Panc1 (cell line): ENCODE results near the gene SENP7. TPM values are rescaled to one million over a fixed set of nuclear protein-coding genes. Genes with fewer than 3 reads are reported as not detected.
A peak's percentile ranks its signal among the peaks of the same experiment; 100 is the strongest.
"Not testable (repeated sequence)": the region's sequence is repeated elsewhere in the genome, so short reads cannot be mapped to it uniquely, and the experiment has no call there.

Source experiments
- ATAC-seq: fragments of 200-7000 bp; cut with Tn5 transposase; 2 replicates; pipeline ENCODE4 v1.9.1; 2020; ENCODE audit warnings: mild to moderate bottlenecking, moderate library complexity
- BruUV-seq: library from RNA; stranded (reverse); fragments of 400-500 nt; replicated peaks from 2 replicates; lab custom pipeline; 2021; lab: Mats Ljungman, UMichigan
- CTCF ChIA-PET: fragments of 300-600 bp; sonication (Branson Sonifier 250); formaldehyde crosslinking; loops from one replicate; lab custom pipeline; 2022; ENCODE audit warnings: antibody characterized with exemption; lab: Charles Lee
- POLR2A ChIA-PET: fragments of 300-600 bp; sonication (Branson Sonifier 250); formaldehyde crosslinking; loops from one replicate; lab custom pipeline; 2022; ENCODE audit warnings: antibody characterized with exemption; lab: Charles Lee
- DNase-seq: peaks from one replicate; pipeline ENCODE4 v3.0.0-alpha.2; 2010; ENCODE audit warnings: low read depth, low spot score
- H3K27ac ChIP-seq: 2 replicates; pipeline ENCODE4 v1.5.1; 2011; ENCODE audit warnings: mild to moderate bottlenecking, low read length, inconsistent platforms
- H3K27me3 ChIP-seq: fragments of 200-500 bp; sonication (Bioruptor generic); 2 replicates; pipeline ENCODE4 v1.6.0; 2014; ENCODE audit warnings: low read length, inconsistent platforms; ENCODE audit not compliant: control insufficient read depth, insufficient read depth
- H3K36me3 ChIP-seq: fragments of 200-500 bp; sonication (Bioruptor generic); 2 replicates; pipeline ENCODE4 v1.5.1; 2014; ENCODE audit warnings: inconsistent platforms, mild to moderate bottlenecking, low read length, moderate library complexity; ENCODE audit not compliant: control insufficient read depth, insufficient read depth
- H3K4me1 ChIP-seq: 2 replicates; pipeline ENCODE4 v1.5.1; 2011; ENCODE audit warnings: inconsistent platforms, mild to moderate bottlenecking, low read length, moderate library complexity; ENCODE audit not compliant: control insufficient read depth, insufficient read depth
- H3K4me3 ChIP-seq, 2 experiments: 2 replicates each; pipeline ENCODE4 v1.5.1; 2011 to 2012; ENCODE audit warnings: low read depth in 2 of 2, low read length in 2 of 2, mild to moderate bottlenecking in 2 of 2, inconsistent platforms in 1 of 2, moderate library complexity in 1 of 2
- H3K9me3 ChIP-seq: fragments of 200-500 bp; sonication (Bioruptor generic); 2 replicates; pipeline ENCODE4 v1.5.1; 2014; ENCODE audit warnings: low read depth, mild to moderate bottlenecking, inconsistent platforms, low read length, moderate library complexity; ENCODE audit not compliant: control insufficient read depth, insufficient read depth
- POLR2AphosphoS5 ChIP-seq: IDR thresholded peaks from 2 replicates; pipeline ENCODE4 v1.6.1; 2012; ENCODE audit warnings: mild to moderate bottlenecking, low read depth, low read length, moderate library complexity
- SIN3A ChIP-seq: IDR thresholded peaks from 2 replicates; pipeline ENCODE4 v1.6.1; 2012; ENCODE audit warnings: low read depth, mild to moderate bottlenecking, low read length, moderate library complexity, borderline replicate concordance; ENCODE audit not compliant: insufficient read depth
- TCF7L2 ChIP-seq: IDR thresholded peaks from 2 replicates; pipeline ENCODE4 v1.6.1; 2011; ENCODE audit warnings: mild to moderate bottlenecking, low read depth, low read length, inconsistent platforms
- in situ Hi-C: cut with HindIII; loops from 2 replicates; pipeline ENCODE4 v1.10.0; 2016; ENCODE audit warnings: low sequenced_read_pairs, low pct_unique_long_range_greater_than_20kb
- intact Hi-C: fragments of 100-400 bp; cut with micrococcal nuclease; formaldehyde crosslinking; loops from one replicate; pipeline ENCODE4 v1.10.0; 2022; ENCODE audit not compliant: unreplicated experiment
- total RNA-seq: library from RNA; stranded (reverse); gene quantifications from one replicate; pipeline ENCODE4 v1.2.1, GENCODE V29; 2021; ENCODE audit not compliant: unreplicated experiment
- TF ChIP-seq, protein P1 (sequence below): fragments of 450-650 bp; IDR thresholded peaks from 2 replicates; pipeline ENCODE4 v1.5.1; 2017; ENCODE audit warnings: mild to moderate bottlenecking
- TF ChIP-seq, protein P2 (sequence below), 2 experiments: IDR thresholded peaks; 2 replicates each; pipeline ENCODE4 v1.6.1; 2011 to 2012; ENCODE audit warnings: low read depth in 2 of 2, control low read depth in 1 of 2, low read length in 1 of 2, mild to moderate bottlenecking in 1 of 2, moderate library complexity in 1 of 2; ENCODE audit not compliant: insufficient read depth in 1 of 2

SENP7 gene
- total RNA-seq, 1 experiment from 2014 or later: 10.1 TPM

DNA sequence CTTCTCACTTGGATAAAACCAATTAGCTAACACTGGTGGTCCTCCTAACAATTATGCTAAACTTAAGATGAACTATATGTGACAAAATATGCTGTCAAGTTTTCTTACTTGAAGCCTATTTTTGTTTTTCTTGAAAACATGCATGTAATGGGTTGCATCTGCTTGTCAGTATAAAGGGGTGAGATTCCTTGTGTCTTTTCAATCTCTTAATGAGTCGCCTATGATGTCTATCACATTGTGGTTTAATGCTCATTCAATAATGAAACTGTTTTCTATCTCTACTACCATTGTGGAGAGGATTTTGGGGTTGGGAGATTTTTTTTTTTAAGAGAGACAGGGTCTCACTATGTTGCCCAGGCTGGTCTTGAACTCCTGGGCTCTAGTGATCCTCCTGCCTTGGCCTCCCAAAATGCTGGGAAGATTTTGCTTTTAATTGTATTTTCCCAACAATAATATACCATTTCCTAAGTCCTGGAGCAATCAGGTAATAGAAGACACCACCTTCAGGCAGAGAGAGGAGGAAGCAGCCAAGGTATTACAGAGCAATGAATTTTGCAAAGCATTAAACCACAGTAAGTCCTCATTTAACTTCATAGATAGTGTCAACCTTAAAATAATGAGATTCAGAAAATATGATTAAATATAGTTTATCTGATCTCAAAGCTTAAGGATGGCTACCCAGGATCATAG is 31.3 kb upstream of the SENP7 start:
- no peaks in the 10 kb centered on the region for H3K4me1 ChIP-seq
- BruUV-seq: no TSS peak
- intact Hi-C loops: no loop called here
- in situ Hi-C loops: no loop called here
- no peaks in the 10 kb centered on the region for H3K9me3 ChIP-seq
- ATAC-seq (no peak), DNase-seq (no peak)
- no peak overlapping the region for H3K27ac ChIP-seq
- TF ChIP-seq, protein P1, sequence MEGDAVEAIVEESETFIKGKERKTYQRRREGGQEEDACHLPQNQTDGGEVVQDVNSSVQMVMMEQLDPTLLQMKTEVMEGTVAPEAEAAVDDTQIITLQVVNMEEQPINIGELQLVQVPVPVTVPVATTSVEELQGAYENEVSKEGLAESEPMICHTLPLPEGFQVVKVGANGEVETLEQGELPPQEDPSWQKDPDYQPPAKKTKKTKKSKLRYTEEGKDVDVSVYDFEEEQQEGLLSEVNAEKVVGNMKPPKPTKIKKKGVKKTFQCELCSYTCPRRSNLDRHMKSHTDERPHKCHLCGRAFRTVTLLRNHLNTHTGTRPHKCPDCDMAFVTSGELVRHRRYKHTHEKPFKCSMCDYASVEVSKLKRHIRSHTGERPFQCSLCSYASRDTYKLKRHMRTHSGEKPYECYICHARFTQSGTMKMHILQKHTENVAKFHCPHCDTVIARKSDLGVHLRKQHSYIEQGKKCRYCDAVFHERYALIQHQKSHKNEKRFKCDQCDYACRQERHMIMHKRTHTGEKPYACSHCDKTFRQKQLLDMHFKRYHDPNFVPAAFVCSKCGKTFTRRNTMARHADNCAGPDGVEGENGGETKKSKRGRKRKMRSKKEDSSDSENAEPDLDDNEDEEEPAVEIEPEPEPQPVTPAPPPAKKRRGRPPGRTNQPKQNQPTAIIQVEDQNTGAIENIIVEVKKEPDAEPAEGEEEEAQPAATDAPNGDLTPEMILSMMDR: peak; percentile 51; the same call in 1 of the 2 replicates
- no peak for TF ChIP-seq SIN3A
- POLR2A ChIA-PET: interaction anchor here (0.6 kb wide), 1 partner anchor 30 kb away, joined by 3 read pairs; the partner anchor contains the start of gene PCNP
- no peaks in the 10 kb centered on the region; the same call in 1 of the 2 replicates for H3K27me3 ChIP-seq
- H3K36me3 ChIP-seq: no peaks in the 10 kb centered on the region
- CTCF ChIA-PET: no interaction called here
- no peak overlapping the region for H3K4me3 ChIP-seq

DNA sequence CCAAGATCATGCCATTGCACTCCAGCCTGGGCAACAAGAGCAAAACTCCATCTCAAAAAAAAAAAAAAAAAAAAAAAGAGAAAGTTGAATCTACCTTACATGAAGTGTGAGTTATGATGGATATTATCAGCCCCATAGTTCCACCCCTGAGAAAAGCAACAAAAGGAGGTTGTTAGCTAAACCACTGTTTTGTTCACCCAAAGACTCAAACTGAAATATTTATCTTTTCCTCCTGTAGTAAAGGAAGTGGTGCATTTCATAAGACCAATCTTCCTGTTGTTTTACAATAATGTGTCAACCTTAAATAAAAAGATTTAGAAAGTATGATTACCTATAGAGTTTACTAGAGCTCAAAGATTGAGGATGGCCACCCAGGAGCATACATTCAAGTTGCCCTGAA is 29.9 kb upstream of the SENP7 start:
- POLR2A ChIA-PET: no interaction called here
- no peak for DNase-seq
- no peaks in the 10 kb centered on the region; the same call in 1 of the 2 replicates for H3K27me3 ChIP-seq
- H3K36me3 ChIP-seq: no peaks in the 10 kb centered on the region
- intact Hi-C loops (no loop called here), in situ Hi-C loops (no loop called here)
- no peaks in the 10 kb centered on the region for H3K4me1 ChIP-seq
- CTCF ChIA-PET: no interaction called here
- no TSS peak for BruUV-seq
- no peak overlapping the region for H3K27ac ChIP-seq
- TF ChIP-seq SIN3A (no peak), TCF7L2 (no peak), POLR2AphosphoS5 (no peak)
- TF ChIP-seq, protein P2, sequence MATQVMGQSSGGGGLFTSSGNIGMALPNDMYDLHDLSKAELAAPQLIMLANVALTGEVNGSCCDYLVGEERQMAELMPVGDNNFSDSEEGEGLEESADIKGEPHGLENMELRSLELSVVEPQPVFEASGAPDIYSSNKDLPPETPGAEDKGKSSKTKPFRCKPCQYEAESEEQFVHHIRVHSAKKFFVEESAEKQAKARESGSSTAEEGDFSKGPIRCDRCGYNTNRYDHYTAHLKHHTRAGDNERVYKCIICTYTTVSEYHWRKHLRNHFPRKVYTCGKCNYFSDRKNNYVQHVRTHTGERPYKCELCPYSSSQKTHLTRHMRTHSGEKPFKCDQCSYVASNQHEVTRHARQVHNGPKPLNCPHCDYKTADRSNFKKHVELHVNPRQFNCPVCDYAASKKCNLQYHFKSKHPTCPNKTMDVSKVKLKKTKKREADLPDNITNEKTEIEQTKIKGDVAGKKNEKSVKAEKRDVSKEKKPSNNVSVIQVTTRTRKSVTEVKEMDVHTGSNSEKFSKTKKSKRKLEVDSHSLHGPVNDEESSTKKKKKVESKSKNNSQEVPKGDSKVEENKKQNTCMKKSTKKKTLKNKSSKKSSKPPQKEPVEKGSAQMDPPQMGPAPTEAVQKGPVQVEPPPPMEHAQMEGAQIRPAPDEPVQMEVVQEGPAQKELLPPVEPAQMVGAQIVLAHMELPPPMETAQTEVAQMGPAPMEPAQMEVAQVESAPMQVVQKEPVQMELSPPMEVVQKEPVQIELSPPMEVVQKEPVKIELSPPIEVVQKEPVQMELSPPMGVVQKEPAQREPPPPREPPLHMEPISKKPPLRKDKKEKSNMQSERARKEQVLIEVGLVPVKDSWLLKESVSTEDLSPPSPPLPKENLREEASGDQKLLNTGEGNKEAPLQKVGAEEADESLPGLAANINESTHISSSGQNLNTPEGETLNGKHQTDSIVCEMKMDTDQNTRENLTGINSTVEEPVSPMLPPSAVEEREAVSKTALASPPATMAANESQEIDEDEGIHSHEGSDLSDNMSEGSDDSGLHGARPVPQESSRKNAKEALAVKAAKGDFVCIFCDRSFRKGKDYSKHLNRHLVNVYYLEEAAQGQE (IDR thresholded peaks at IDR 0.05; ENCODE audit: insufficient read depth in 1 of 2, low read depth in 2 of 2, low read length in 1 of 2): no peak
- TF ChIP-seq, protein P1: no peak
- no peaks in the 10 kb centered on the region for H3K9me3 ChIP-seq
- no peak for ATAC-seq
- no peak overlapping the region for H3K4me3 ChIP-seq

DNA sequence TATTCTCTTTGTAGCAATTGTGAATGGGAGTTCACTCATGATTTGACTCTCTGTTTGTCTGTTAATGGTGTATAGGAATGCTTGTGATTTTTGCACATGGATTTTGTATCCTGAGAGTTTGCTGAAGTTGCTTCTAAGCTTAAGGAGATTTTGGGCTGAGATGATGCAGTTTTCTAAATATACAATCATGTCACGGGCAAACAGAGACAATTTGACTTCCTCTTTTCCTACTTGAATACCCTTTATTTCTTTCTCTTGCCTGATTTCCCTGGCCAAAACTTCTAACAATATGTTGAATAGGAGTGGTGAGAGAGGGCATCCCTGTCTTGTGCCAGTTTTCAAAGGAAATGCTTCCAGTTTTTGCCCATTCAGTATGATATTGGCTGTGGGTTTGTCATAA is 23.9 kb upstream of the SENP7 start:
- in situ Hi-C loops, BruUV-seq, DNase-seq, intact Hi-C loops, H3K27ac ChIP-seq, H3K4me1 ChIP-seq, POLR2A ChIA-PET, H3K9me3 ChIP-seq, H3K27me3 ChIP-seq, H3K4me3 ChIP-seq, H3K36me3 ChIP-seq, ATAC-seq, CTCF ChIA-PET: not testable (repeated sequence)
